Epithelial cell of proximal tubule (primary cell): ENCODE results near the gene ENO2. TPM values are rescaled to one million over a fixed set of nuclear protein-coding genes. Genes with fewer than 3 reads are reported as not detected.

ENCODE experiments used
- DNase-seq: peaks from one replicate; pipeline ENCODE4 v3.0.0-alpha.2; 2011; ENCODE audit warnings: low read depth
- H3K4me3 ChIP-seq: 2 replicates; pipeline ENCODE4 v1.5.1; 2011; ENCODE audit warnings: low read depth, mild to moderate bottlenecking, low read length
- total RNA-seq: library from RNA; depleted of rRNA; stranded (reverse); fragments of >200 nt; gene quantifications from 2 replicates; pipeline ENCODE4 v1.2.3, GENCODE V29; 2015
- TF ChIP-seq, protein P1 (sequence below): conservative IDR thresholded peaks from 2 replicates; pipeline ENCODE4 v1.5.1; 2012; ENCODE audit warnings: low read depth, mild to moderate bottlenecking, low read length

The ENO2 gene
- total RNA-seq, 1 donor from 2014 or later = 97.0 TPM

DNA sequence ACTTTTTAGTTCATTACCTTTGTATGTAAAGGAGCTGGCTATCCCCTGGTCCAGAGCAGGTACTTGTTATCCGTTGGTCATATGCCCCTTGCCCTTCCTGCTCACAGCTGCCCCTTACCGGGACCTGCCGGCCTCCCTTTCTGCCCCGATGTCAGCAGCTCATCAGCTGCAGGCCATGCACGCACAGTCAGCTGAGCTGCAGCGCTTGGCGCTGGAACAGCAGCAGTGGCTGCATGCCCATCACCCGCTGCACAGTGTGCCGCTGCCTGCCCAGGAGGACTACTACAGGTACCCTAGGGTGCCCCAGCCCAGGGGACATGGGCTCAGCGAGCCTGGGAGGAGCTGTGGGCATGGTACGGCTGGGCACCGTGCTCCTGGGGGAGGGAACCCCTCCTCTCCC is 26.9 kb downstream of the ENO2 start:
- DNase-seq = no peak
- TF ChIP-seq, protein P1, sequence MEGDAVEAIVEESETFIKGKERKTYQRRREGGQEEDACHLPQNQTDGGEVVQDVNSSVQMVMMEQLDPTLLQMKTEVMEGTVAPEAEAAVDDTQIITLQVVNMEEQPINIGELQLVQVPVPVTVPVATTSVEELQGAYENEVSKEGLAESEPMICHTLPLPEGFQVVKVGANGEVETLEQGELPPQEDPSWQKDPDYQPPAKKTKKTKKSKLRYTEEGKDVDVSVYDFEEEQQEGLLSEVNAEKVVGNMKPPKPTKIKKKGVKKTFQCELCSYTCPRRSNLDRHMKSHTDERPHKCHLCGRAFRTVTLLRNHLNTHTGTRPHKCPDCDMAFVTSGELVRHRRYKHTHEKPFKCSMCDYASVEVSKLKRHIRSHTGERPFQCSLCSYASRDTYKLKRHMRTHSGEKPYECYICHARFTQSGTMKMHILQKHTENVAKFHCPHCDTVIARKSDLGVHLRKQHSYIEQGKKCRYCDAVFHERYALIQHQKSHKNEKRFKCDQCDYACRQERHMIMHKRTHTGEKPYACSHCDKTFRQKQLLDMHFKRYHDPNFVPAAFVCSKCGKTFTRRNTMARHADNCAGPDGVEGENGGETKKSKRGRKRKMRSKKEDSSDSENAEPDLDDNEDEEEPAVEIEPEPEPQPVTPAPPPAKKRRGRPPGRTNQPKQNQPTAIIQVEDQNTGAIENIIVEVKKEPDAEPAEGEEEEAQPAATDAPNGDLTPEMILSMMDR = no peak
- no peak overlapping the region for H3K4me3 ChIP-seq

DNA sequence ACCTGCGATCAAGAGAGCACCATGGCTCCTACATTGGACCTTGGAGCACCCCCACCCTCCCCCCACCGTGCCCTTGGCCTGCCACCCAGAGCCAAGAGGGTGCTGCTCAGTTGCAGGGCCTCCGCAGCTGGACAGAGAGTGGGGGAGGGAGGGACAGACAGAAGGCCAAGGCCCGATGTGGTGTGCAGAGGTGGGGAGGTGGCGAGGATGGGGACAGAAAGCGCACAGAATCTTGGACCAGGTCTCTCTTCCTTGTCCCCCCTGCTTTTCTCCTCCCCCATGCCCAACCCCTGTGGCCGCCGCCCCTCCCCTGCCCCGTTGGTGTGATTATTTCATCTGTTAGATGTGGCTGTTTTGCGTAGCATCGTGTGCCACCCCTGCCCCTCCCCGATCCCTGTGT is 27.4 kb downstream of the ENO2 start:
- DNase-seq = no peak
- no peak overlapping the region for H3K4me3 ChIP-seq
- TF ChIP-seq, protein P1 = no peak

GRCh38 chr12:6942331-6942665 is 27.9 kb downstream of the ENO2 start:
- no peak for DNase-seq
- H3K4me3 ChIP-seq = no peak overlapping the region
- TF ChIP-seq, protein P1 = no peak

DNA sequence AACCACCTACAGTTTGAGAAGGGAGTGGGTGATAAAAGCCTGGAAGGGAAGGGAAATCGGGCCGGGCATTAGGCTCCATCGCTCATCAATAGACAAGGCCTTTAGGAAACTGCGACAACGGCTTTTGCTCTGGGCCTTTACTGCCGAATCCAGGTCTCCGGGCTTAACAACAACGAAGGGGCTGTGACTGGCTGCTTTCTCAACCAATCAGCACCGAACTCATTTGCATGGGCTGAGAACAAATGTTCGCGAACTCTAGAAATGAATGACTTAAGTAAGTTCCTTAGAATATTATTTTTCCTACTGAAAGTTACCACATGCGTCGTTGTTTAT is 29.0 kb downstream of the ENO2 start:
- peak overlapping the region; percentile 75 for H3K4me3 ChIP-seq
- no peak for DNase-seq
- TF ChIP-seq, protein P1 = no peak

DNA sequence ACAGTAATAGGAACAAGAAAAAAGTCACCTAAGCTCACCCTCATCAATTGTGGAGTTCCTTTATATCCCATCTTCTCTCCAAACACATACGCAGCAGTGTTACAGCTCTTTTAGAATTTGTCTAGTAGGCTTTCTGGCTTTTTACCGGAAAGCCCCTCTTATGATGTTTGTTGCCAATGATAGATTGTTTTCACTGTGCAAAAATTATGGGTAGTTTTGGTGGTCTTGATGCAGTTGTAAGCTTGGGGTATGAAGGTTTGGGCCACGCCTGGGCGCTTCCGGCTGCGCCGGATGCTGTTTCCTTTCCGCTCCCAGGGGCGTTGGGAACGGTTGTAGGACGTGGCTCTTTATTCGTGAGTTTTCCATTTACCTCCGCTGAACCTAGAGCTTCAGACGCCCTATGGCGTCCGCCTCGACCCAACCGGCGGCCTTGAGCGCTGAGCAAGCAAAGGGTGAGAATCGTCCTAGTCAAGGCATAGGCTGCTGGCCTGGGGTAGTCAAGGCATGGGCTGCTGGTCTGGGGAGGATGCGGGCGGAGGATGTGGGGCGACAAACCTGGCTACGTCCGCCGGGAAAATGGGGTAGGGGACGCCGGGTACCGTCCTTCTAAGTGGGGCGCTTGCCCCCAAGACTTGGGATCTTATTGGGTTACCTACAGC is 29.5 kb downstream of the ENO2 start, which contains the start of the genes C12orf57 and RNU7-1:
C12orf57 (plus strand) TSS at position 301 of the 659 bp plus-strand sequence; CDS start at position 401, 100 bp downstream.
RNU7-1 (plus strand) TSS at position 95 of the 659 bp plus-strand sequence.
- TF ChIP-seq, protein P1 = no peak
- H3K4me3 ChIP-seq = peak within 1 kb of the TSS; percentile 75
- peak; percentile 88 for DNase-seq

GRCh38 chr12:6944381-6945186 is 30.2 kb downstream of the ENO2 start:
- TF ChIP-seq, protein P1 = peak; percentile 83
- H3K4me3 ChIP-seq = peak overlapping the region; percentile 75
- no peak for DNase-seq
